ENCODE measurements around the gene THBD.
A peak's percentile ranks its signal among the peaks of the same experiment; 100 is the strongest.

The THBD gene

DNA sequence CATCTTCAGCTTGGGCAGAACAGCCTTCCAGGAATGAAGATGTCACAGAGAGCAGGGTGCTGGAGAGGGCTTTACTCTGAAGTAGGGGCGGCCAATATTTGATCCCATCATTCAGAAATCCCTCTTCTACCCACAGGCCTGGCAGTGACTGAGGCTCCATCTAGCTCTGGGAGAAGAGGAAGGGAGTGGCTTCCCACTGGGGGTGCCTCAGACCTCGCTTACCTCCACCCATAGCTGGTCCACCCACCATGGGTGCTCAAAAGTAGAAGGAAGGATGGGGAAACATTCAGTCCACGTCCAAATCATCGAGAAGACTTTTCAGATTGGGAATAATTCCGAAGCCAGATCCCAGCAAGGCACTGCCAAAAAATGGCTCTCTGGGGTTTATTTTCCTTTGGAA is 11.8 kb upstream of the THBD start:
- no peak for ATAC-seq

DNA sequence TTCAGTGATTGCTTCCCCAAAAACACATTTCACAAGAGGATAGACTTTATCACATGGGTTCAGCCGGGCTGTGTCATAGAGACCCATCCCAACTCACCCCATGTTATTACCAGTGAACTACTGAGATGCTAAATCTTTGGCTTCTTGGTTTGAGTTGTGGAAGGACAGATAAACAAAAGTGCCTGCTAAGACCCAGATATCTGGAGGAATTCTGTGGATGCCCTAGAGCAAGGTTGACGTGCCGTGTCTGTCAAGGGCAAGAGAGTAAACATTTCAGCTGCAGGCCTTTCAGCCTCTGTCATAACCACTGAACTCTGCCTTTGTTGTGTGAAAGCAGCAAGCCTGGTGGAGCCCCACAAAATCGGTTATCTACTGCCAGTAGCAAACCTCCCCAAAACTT is 11.2 kb upstream of the THBD start:
- ATAC-seq (no peak), DNase-seq (no peak)

More for the DNA sequence above, 11.8 kb upstream of the THBD start:
- no peak for DNase-seq

DNA sequence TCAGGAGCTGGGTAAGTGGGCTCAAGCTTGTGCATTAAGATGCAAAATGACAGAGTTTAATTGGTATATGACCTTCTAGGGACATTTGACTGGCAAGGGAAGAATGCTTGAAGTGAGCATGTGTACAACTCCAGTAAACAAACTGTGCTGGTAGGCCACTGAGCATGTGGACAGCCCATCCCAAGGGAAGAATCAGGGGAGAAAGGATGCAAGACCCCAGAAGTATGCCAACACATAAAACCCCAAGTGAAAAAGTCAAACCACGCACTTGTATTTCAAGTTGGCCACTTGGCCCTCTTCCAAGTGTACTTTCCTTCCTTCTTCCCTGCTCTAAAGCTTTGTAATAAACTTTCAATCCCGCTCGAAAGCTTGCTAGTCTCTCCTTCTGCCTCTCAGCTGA is 10.4 kb upstream of the THBD start:
- DNase-seq = no peak
- no peak for ATAC-seq

DNA sequence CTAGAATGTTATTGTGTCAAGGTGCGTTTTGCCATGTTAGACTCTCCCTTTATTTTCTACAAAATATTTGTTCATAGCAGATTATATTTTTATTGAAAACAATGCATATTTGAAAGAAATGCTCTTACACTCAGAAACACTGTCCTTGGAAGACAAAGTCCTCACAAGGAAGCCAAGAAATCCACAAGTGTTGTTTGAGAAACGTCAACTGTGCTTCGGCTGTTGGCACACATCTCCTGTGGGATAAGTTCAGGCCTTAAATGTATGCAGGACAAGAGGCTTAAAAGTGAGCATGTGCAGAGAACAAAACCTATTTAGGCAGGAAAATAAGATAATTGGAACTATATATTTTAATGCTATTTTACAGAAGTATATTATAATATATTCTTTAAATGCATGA is 9.5 kb upstream of the THBD start:
- no peak for DNase-seq
- ATAC-seq = no peak

DNA sequence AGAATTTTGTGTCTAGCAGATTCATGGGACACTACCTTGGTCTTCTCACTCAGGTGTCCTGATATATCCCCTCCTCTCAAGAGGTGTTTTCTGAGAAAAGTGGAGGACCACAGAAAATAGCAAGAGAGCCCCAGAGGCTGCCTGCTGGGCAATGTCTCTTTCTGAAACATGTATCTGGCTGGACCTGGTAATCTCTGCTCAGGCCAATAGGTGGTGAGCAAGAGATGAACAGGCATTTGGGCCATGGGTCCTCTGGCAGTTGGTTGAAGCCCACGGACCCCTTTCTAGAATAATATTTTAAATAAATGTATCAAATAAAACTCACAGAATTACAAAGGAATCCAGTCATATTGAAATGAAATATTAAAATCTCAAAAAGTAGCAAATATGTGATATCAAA is 8.8 kb upstream of the THBD start:
- ATAC-seq (no peak), DNase-seq (no peak)

DNA sequence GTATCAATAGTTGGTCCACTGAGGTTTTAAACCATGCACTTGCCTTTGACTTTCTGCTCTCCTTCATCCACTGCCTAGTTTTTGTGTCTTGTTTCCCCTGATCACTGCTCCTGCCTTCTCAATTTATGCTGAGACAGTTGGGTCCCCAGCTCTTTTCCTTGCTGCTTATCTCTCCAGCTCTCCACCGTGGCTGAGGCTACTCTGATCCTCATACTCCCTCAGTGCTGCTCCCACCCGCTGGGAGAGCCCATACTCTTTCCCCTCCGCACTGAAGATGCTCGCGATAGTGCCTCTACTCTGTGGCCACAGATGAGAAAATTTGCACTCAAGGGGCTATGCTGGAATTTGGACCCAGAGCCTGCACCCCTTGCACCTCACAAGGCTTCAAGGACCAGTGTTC is 3.4 kb upstream of the THBD start:
- ATAC-seq (no peak), DNase-seq (no peak)

DNA sequence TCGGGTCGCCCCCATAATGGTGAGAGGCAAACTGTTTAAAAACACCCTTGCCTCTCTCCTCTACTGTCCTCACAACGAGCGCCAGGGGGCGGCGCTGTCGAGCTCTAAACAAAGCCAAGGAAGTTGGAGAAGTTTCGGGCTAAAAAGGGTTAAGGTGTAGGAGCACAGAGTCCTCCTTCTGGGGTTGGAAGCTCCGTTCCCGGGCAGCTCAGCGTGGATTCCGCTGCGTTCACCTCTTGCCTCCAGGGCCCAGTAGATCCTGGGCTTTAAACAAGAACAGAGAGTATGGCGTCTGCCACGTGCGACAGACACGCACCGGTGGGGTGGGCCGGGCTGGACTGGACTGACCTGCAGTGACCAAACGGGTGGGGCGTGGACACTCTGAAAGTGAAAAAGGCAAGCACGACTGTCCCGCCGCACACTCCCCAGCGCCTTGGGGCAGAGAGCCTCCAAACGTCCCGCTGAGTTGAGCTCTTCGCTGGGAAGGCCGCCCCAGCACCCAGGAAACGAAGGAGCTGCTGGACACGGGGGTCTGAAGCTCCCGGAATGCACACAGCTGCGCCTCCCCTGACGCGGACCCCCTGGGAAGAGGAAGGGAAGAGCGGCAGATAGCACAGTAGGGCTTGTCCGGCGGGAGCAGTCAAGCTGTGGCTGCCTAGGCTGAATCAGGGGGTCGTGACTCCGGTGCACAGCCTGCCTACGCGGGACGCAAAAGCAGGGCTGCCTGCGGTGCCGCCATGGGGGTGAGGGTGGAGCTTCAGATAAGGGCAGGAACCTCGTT is 1.6 kb upstream of the THBD start:
- ATAC-seq (no peak), DNase-seq (peak; percentile 44)

DNA sequence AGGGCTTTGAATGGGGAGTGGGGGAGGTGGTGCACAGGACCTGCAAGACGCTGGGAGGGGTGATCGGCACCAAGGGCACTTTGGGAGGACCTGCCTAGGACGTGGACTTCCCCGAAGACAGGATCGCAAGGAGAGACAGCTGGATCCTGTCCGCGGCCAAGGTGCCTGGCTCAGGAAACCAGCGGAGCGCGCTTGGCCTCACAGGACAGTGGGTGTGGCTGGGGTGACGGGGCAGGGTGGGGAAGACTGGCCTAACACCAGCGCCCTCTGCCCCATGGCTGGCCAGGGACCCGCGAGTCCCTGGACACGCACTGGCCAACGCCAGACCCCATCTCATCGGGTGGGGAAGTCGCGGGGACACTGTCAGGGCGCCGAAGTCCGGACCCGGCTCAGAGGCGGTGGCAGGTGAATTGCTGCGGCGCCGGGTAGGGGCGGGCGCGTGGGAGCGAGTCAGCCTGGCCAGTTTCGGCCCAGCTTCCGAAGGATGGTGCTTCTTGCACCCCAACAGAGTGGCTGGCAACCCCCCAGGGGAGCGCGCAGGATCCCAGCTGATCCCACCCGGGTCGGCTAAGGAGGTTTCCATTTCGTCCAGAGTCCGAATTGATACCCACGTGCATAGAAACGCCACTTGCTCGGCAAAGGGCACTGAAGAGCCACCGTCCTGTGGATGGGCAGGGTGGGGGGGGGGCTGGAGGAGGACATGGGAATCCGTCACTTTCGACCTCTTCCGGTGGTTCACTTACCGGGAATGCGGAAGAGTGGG is 785 bp upstream of the THBD start:
- DNase-seq = no peak
- ATAC-seq = no peak

DNA sequence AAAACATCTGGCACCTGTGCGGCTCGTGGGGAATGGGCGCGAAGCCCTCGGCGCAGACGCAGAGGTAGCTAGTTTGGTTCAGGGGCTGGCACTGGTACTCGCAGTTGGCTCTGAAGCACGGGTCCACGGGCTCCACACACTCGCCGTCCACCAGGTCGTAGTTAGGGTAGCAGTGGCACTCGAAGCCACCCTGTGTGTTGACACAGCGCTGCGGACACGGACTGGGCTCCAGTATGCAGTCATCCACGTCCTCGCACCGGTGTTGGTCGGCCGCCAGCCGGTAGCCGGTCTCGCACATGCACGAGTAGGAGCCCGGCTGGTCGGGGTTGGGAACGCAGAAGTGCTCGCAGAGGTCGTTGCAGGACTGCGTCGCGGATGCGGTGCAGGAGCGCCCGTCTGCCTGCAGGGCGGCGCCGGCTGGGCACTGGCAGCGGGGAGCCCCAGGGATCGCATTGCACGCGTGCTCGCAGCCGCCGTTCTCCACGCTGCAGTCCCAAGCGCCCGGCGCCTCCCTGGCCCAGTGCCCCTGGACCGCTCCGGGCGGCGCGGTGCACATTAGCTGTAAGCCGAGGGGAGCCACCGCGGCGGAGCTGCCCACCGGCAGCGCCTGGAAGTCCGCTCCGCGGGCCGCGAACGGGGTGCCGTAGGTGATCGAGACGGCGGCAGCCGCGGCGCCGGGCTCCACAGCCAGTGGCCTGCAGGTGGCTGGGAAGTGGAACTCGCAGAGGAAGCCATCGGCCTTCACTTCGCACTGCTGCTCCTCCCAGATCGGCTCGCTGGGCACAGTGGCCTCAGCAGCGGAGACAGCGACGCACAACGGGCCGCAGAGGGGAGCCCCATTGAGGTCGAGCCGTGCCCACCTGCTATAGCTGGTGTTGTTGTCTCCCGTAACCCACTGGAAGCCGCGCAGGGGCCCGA is 930 bp downstream of the THBD start:
- peak; percentile 61 for ATAC-seq
- peak; percentile 36 for DNase-seq

DNA sequence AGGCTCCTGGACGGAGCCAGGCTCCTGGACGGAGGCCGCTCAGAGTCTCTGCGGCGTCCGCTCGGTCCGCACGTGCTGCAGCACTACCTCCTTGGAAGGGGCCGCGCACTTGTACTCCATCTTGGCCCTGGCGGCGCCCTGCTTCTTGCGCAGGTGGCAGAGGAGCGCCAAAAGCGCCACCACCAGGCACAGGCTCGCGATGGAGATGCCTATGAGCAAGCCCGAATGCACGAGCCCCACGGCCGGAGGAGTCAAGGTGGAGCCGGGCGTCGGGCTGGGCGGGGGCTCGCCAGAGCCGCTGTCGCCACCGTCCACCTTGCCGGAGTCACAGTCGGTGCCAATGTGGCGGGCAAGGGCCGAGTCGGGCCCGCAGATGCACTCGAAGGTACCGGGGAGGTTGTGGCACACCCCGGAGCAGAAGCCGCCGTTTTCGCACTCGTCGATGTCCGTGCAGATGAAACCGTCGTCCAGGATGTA is 1.7 kb downstream of the THBD start:
- DNase-seq (no peak), ATAC-seq (no peak)

DNA sequence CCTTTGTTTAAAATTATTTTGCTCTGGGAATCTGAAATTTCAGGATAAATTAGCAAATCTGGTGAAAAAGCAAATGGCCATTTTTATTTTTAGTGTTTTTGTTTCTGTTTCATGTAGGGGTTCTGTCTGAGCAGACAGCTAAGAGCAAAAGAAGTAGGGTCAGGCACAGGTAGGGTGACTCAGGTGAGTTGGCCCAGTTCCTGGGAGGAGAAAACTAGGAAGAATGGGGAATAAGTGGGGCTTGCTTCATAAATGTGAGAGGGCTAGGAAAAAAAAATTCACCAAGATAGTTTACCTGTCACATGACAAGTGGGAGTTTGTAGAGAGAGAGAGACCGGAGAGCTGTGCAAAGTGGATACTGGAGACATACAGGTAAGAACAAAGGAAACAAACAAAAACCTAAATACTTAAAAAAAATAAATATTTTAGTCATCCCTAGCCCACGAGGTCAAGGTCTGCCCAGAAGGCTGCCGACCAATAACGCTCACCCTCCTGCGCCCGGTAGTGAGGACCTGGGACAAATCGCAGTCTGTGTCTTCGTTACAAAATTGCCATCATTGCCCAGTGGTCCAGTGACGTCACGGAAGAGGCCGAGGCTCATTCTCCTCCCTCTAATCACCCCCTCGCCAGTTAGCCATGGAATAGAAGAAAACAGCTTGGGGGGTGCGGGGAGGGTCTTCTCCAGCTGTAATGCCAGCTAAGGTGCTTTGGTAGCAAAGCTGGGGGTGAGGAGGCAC is 2.3 kb downstream of the THBD start:
- ATAC-seq = no peak
- DNase-seq = no peak

DNA sequence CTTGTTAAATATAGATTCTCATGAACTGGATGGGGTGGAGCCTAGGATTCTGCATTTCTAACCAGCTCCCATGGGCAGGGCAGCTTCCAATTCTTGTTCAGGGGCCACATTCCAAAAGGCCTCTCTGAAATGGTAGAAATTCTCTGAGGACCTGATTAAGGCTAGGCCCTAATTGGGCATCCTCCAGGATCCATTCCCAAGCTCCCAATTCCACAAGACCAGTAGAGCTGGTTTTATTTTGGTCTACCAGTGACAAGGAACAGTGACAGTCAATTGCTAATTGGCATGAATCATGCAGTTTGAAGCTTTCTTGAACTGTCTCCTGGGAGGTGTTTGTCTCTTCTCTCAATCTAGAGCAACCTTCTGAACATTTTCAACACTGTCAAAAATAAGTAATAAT is 3.0 kb downstream of the THBD start:
- no peak for DNase-seq
- no peak for ATAC-seq

DNA sequence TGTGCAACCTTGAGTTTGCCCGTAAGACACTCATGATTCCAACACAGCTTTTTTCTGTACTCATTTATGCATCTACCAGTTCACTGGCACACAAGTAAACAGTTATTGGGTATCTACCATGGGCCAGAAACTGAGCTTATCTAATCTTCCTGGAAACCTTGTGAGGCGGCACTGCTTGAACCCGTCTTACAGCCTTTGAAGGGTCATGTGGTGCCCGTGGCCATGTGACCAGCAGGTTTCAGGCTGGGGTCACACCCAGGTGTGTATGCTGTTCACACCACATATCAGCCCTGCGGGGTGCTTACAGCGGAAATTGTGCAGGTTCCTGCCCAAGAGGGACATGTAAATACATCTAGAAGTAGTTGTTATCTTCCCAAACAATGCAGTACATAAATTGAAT is 6.1 kb downstream of the THBD start:
- DNase-seq (no peak), ATAC-seq (no peak)

DNA sequence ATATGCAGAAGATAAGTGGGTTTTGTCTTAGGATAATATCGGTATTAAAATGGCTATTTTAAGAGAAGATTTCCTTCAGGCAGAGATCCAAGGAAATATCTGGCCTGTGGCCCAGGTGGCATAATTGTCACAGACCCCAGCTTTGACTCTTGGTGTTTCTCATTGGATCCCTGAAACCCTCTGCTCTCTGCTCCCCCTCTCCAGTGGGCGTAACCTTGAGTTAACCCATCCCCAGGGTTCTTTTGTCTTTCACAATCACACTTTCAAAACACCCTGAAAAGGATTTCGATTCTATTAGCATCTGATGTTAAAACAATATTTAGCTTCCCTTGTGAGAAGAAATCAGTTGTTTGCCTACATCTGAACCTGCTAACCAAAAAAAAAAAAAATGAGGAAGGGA is 7.2 kb downstream of the THBD start:
- ATAC-seq = no peak

DNA sequence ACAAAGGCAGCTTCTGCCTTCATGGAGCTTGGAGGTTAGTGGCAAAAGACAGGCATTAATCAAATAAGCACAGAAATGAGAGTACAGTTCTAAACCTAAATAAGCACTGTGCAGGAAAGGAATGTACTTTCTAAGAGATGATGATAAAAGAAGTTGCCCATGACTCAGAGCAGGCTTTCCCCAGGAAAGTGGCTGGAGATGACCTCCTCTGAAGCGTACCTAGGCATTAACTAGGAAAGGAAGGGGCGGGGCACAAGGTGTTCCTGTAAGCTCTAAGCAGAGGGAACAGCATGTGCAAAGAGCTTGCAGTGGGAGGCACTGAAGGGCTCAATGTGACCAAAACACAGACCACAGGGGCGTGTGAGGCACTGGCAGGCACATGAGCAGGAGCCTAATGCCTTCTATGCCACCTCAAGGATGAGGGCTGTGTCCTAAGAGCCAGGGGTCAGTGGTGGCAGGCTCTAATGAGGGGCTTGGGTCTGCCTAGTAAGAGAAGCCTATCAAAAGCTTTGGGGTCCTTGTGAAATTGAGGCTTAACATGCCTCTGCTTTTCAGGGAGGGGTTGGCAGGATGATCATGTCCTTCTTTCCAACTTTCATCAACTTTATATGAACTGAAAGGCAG is 9.5 kb downstream of the THBD start:
- ATAC-seq (no peak), DNase-seq (no peak)

More for the DNA sequence above, 7.2 kb downstream of the THBD start:
- no peak for DNase-seq

DNA sequence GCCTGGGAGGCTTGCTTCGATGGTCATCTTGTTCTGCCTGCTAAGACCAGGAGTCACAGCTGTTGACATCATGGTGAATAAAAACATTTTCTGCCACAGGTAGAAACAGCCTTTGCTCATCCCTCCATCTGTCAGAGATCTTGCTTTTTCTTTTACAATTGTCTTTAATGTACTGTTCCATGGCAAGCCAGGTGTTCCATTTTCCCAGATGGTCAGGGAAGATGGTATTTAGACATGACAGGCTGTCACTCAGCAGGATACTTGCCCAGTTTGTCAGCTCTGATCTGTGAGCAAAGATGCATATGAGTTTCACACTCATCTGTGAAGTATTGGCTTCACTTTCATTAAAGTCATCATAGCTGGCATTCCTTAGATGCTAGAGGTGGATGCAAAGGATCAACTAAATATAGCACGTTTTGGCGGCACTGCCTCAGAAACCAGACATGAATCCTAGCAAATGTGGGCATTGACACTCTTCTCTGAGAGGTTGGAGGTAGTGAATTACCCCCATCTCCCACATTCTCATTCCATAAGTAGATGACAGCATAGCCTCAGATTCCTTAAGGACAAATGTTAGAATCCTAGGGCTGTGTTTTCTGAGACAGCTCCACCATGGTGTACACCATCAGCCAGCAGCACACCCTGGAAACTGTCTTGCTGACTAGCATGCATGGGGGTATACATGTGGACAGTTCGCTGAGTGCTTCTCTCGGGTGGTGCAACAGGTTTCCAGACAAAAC is 10.2 kb downstream of the THBD start:
- no peak for DNase-seq
- no peak for ATAC-seq

DNA sequence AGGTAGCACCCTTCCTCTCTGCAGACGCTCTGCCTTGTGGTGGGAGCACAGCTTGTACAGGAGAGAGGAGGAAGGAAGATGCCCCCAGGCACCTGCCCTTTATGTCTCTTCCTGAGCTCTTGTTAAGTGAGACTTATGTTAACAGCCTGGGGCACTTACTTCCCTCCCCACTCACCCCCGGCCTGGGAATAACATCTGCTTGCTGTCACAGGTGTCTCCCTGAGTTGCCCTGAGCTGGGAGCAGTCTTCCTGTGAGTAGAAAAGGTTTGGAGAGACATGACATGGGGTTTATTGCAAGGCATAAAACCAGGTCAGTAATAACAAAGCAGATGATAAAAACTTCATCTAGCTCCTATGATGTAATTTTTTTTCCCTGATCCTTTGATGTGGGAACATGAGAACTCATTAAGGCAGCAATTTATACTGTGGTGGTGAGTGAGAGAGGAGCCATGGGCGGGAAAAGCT is 12.4 kb downstream of the THBD start:
- ATAC-seq (no peak), DNase-seq (no peak)

DNA sequence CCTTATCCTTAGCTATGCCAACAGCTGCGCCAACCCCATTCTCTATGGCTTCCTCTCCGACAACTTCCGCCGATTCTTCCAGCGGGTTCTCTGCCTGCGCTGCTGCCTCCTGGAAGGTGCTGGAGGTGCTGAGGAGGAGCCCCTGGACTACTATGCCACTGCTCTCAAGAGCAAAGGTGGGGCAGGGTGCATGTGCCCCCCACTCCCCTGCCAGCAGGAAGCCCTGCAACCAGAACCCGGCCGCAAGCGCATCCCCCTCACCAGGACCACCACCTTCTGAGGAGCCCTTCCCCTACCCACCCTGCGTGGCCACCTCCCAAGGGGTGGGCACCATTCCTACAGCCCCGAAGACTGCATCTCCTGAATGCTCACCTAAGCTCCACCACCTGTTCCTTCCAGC is 13.1 kb downstream of the THBD start:
- no peak for ATAC-seq
- no peak for DNase-seq

DNA sequence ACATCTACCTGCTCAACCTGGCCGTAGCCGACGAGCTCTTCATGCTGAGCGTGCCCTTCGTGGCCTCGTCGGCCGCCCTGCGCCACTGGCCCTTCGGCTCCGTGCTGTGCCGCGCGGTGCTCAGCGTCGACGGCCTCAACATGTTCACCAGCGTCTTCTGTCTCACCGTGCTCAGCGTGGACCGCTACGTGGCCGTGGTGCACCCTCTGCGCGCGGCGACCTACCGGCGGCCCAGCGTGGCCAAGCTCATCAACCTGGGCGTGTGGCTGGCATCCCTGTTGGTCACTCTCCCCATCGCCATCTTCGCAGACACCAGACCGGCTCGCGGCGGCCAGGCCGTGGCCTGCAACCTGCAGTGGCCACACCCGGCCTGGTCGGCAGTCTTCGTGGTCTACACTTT is 13.7 kb downstream of the THBD start:
- DNase-seq = no peak
- ATAC-seq = no peak

Measured in stimulated activated naive CD8-positive, alpha-beta T cell treated with anti-CD3 and anti-CD28 coated beads, Interleukin-15, Interleukin-2, amounts not matched to agents 100 U/mL and 50 U/mL, for 24 hours (primary cell).